WTC11 (cell line): ENCODE data around the gene CIDEC. TPM values are rescaled to one million over a fixed set of nuclear protein-coding genes. Genes with fewer than 3 reads are reported as not detected.

Experiments
- ATAC-seq: fragments of 200-7000 bp; cut with Tn5 transposase; 2 replicates; pipeline ENCODE4 v1.10.0; 2021; ENCODE audit warnings: mild to moderate bottlenecking, moderate library complexity
- CTCF ChIA-PET: fragments of 300-600 bp; sonication (Branson Sonifier 250); formaldehyde crosslinking; loops from one replicate; lab custom pipeline; 2021; ENCODE audit warnings: antibody characterized with exemption; lab: Charles Lee
- POLR2A ChIA-PET: fragments of 350-600 bp; sonication (Branson Sonifier 250); formaldehyde crosslinking; loops from one replicate; lab custom pipeline; 2021; ENCODE audit warnings: antibody characterized with exemption; lab: Charles Lee
- DNase-seq: peaks from one replicate; pipeline ENCODE4 v3.0.0; 2021; ENCODE audit warnings: low spot score
- H3K27ac Mint-ChIP-seq: 2 replicates; pipeline ENCODE4 v1.8.0; 2021; ENCODE audit warnings: mixed read lengths
- H3K27me3 Mint-ChIP-seq: 2 replicates; pipeline ENCODE4 v1.8.0; 2021; ENCODE audit warnings: low read depth, mild to moderate bottlenecking, moderate library complexity, mixed read lengths
- H3K36me3 Mint-ChIP-seq: 2 replicates; pipeline ENCODE4 v1.8.0; 2021; ENCODE audit warnings: mixed read lengths
- H3K4me1 Mint-ChIP-seq: 2 replicates; pipeline ENCODE4 v1.8.0; 2022; ENCODE audit warnings: mixed read lengths
- H3K4me3 Mint-ChIP-seq: 2 replicates; pipeline ENCODE4 v1.8.0; 2021; ENCODE audit warnings: mild to moderate bottlenecking, moderate library complexity, mixed read lengths
- H3K9me3 Mint-ChIP-seq: 2 replicates; pipeline ENCODE4 v1.8.0; 2021; ENCODE audit warnings: mixed read lengths
- AFF4 ChIP-seq: sonication (generic); formaldehyde crosslinking; IDR thresholded peaks from 2 replicates; pipeline ENCODE4 v1.8.1; 2023; ENCODE audit warnings: mild to moderate bottlenecking, missing genetic modification reagents, borderline replicate concordance
- ATF2 ChIP-seq: sonication (generic); formaldehyde crosslinking; IDR thresholded peaks from 2 replicates; pipeline ENCODE4 v1.8.1; 2022; ENCODE audit warnings: low read depth, missing genetic modification reagents, borderline replicate concordance
- CBFB ChIP-seq: sonication (generic); formaldehyde crosslinking; IDR thresholded peaks from 2 replicates; pipeline ENCODE4 v1.8.1; 2022; ENCODE audit warnings: mild to moderate bottlenecking, low read depth, missing genetic modification reagents
- CREB1 ChIP-seq: sonication (generic); formaldehyde crosslinking; IDR thresholded peaks from 2 replicates; pipeline ENCODE4 v1.8.0; 2023; ENCODE audit warnings: mild to moderate bottlenecking, missing genetic modification reagents
- CREM ChIP-seq: sonication (generic); formaldehyde crosslinking; IDR thresholded peaks from 2 replicates; pipeline ENCODE4 v1.8.1; 2022; ENCODE audit warnings: mild to moderate bottlenecking, missing genetic modification reagents, moderate library complexity
- ERG ChIP-seq: fragments of 250-450 bp; sonication (Bioruptor Pico); IDR thresholded peaks from 2 replicates; pipeline ENCODE4 v1.8.0; 2021; ENCODE audit warnings: mild to moderate bottlenecking
- FOXP1 ChIP-seq: sonication (generic); formaldehyde crosslinking; IDR thresholded peaks from 2 replicates; pipeline ENCODE4 v1.8.0; 2022; ENCODE audit warnings: missing genetic modification reagents, mild to moderate bottlenecking, moderate library complexity, borderline replicate concordance
- FOXP4 ChIP-seq: sonication (generic); formaldehyde crosslinking; IDR thresholded peaks from 2 replicates; pipeline ENCODE4 v1.8.0; 2022; ENCODE audit warnings: mild to moderate bottlenecking, missing genetic modification reagents
- IRF2 ChIP-seq: sonication (generic); formaldehyde crosslinking; IDR thresholded peaks from 2 replicates; pipeline ENCODE4 v1.8.0; 2022; ENCODE audit warnings: low read depth, missing genetic modification reagents, borderline replicate concordance
- PRDM15 ChIP-seq: sonication (generic); formaldehyde crosslinking; IDR thresholded peaks from 2 replicates; pipeline ENCODE4 v1.8.0; 2022; ENCODE audit warnings: missing genetic modification reagents
- USF1 ChIP-seq: sonication (generic); formaldehyde crosslinking; IDR thresholded peaks from 2 replicates; pipeline ENCODE4 v1.8.0; 2022; ENCODE audit warnings: mild to moderate bottlenecking, missing genetic modification reagents
- ZNF317 ChIP-seq: sonication (generic); formaldehyde crosslinking; IDR thresholded peaks from 2 replicates; pipeline ENCODE4 v1.8.1; 2023; ENCODE audit warnings: low read depth, mild to moderate bottlenecking, moderate library complexity, missing genetic modification reagents, borderline replicate concordance
- total RNA-seq: library from RNA; stranded (reverse); gene quantifications from 3 replicates; pipeline ENCODE4 v1.2.3, GENCODE V29; 2021

CIDEC gene
- total RNA-seq, 1 experiment from 2014 or later = not detected

GRCh38 chr3:9906480-9906879 is 26.4 kb upstream of the CIDEC start:
- no peak for TF ChIP-seq CREM
- TF ChIP-seq CREB1 (CRISPR knock-in tag) = no peak
- TF ChIP-seq ZNF317 (CRISPR knock-in tag) = no peak
- TF ChIP-seq ERG (CRISPR knock-in tag) = no peak
- TF ChIP-seq FOXP4 = no peak
- no peak for TF ChIP-seq FOXP1
- Mint-ChIP-seq H3K4me3 (no peak overlapping the region), H3K36me3 (no peaks in the 10 kb centered on the region), H3K27me3 (no peaks in the 10 kb centered on the region; the same call in 1 of the 2 replicates), H3K27ac (no peak overlapping the region), H3K4me1 (peaks cover 19% of the 10 kb centered on the region), H3K9me3 (no peaks in the 10 kb centered on the region)
- ChIA-PET CTCF (no interaction called here), POLR2A (interaction anchor here (0.6 kb wide), 1 partner anchor 758 kb away, joined by 3 read pairs; no protein-coding TSS in a partner anchor)
- DNase-seq (no peak), ATAC-seq (no peak)

GRCh38 chr3:9903904-9904303 is 23.9 kb upstream of the CIDEC start:
- CTCF ChIA-PET = no interaction called here
- no peak overlapping the region for H3K27ac Mint-ChIP-seq
- POLR2A ChIA-PET = no interaction called here

More at GRCh38 chr3:9903904-9904303, 23.9 kb upstream of the CIDEC start:
- Mint-ChIP-seq H3K36me3 (no peaks in the 10 kb centered on the region), H3K9me3 (no peaks in the 10 kb centered on the region), H3K4me3 (no peak overlapping the region), H3K27me3 (no peaks in the 10 kb centered on the region; the same call in 1 of the 2 replicates), H3K4me1 (peaks cover 19% of the 10 kb centered on the region)
- TF ChIP-seq AFF4 (no peak), USF1 (no peak), IRF2 (CRISPR knock-in tag) (no peak), CBFB (no peak), PRDM15 (CRISPR knock-in tag) (no peak), ATF2 (CRISPR knock-in tag) (no peak), FOXP4 (no peak)
- no peak for DNase-seq
- no peak for ATAC-seq
